HG02588 (cell line): Measurements from ENCODE around the gene FXYD4.
"Not testable (repeated sequence)": the region's sequence is repeated elsewhere in the genome, so short reads cannot be mapped to it uniquely, and the experiment has no call there.

Experiments used
- ATAC-seq: cut with Tn5 transposase; IDR thresholded peaks from one replicate; pipeline ENCODE4 v1.9.1; 2021; ENCODE audit warnings: mild to moderate bottlenecking, moderate library complexity; ENCODE audit not compliant: unreplicated experiment

Gene FXYD4

GRCh38 chr10:43374194-43374593 is 2.8 kb downstream of the FXYD4 start:
- no peak for ATAC-seq

- ATAC-seq = no peak
Measured at GRCh38 chr10:43375401-43376020, 4.1 kb downstream of the FXYD4 start.

- ATAC-seq = no peak
Measured at GRCh38 chr10:43376046-43376635, 4.7 kb downstream of the FXYD4 start.

- no peak for ATAC-seq
Measured at GRCh38 chr10:43376828-43377423, 5.5 kb downstream of the FXYD4 start.

- no peak for ATAC-seq
Measured at GRCh38 chr10:43377424-43377883, 6.0 kb downstream of the FXYD4 start.

- no peak for ATAC-seq
Measured at GRCh38 chr10:43380610-43381222, 9.3 kb downstream of the FXYD4 start.

- no peak for ATAC-seq
Measured at GRCh38 chr10:43383204-43383971, 12.0 kb downstream of the FXYD4 start.

GRCh38 chr10:43384252-43385221 is 13.1 kb downstream of the FXYD4 start:
- no peak for ATAC-seq

GRCh38 chr10:43385412-43386004 is 14.1 kb downstream of the FXYD4 start:
- no peak for ATAC-seq

GRCh38 chr10:43386549-43386948 is 15.1 kb downstream of the FXYD4 start:
- no peak for ATAC-seq

GRCh38 chr10:43386981-43387677 is 15.7 kb downstream of the FXYD4 start:
- ATAC-seq = no peak

- no peak for ATAC-seq
Measured at GRCh38 chr10:43387678-43388032, 16.2 kb downstream of the FXYD4 start.

GRCh38 chr10:43389867-43390266 is 18.4 kb downstream of the FXYD4 start:
- no peak for ATAC-seq

- ATAC-seq = no peak
Measured at GRCh38 chr10:43390333-43390732, 18.9 kb downstream of the FXYD4 start.

GRCh38 chr10:43390759-43391158 is 19.3 kb downstream of the FXYD4 start:
- ATAC-seq = no peak

GRCh38 chr10:43391496-43391895 is 20.1 kb downstream of the FXYD4 start:
- ATAC-seq = no peak

- ATAC-seq = no peak
Measured at GRCh38 chr10:43392748-43393147, 21.3 kb downstream of the FXYD4 start.

- ATAC-seq = not testable (repeated sequence)
Measured at GRCh38 chr10:43393186-43393585, 21.8 kb downstream of the FXYD4 start.
